ENCODE measurements around the gene RNU1-3.
"Not testable (repeated sequence)": the region's sequence is repeated elsewhere in the genome, so short reads cannot be mapped to it uniquely, and the experiment has no call there.

The RNU1-3 gene

DNA sequence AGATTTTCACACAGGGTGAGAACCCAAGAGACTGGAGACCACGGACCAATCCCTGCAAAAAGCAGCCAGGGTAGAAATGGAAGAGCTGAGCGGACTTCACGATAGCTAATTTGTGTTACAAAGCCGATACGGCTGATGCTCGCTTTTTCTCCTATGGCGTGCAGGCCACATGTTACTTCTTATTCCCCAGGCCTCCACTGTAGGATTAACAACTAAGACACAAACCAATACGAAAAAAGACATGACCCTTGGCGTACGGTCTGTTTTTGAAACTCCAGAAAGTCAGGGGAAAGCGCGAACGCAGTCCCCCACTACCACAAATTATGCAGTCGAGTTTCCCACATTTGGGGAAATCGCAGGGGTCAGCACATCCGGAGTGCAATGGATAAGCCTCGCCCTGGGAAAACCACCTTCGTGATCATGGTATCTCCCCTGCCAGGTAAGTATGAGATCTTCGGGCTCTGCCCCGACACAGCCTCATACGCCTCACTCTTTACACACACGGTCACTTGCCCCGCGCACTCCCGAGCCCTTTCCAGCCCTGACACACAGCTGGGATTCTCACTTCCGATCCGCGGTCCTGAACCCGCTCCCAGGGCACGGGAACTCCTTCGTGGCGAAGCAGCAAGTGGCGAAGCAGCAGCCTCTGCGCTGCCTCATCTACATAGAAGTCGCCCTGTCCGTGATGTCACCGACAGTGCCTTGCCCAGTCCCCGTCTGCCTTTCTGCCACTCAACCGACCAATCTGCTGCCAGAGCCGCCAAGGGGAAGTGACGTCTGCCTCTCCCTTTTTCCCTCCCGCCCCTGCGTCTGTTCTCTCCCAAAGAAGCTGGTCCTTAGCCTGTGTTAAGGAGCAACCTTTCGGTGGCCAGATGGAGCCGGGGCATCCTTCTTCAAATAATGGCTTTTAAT is at the start of gene RNU1-3:
Gene RNU1-3, minus strand, starts transcription at position 447 of the 912 bp plus-strand sequence.
- DNase-seq (ENCODE audit: low read depth): not testable (repeated sequence)

GRCh38 chr1:16713480-16713879 is 46.7 kb upstream of the RNU1-3 start:
- DNase-seq (ENCODE audit: low read depth): not testable (repeated sequence)

DNA sequence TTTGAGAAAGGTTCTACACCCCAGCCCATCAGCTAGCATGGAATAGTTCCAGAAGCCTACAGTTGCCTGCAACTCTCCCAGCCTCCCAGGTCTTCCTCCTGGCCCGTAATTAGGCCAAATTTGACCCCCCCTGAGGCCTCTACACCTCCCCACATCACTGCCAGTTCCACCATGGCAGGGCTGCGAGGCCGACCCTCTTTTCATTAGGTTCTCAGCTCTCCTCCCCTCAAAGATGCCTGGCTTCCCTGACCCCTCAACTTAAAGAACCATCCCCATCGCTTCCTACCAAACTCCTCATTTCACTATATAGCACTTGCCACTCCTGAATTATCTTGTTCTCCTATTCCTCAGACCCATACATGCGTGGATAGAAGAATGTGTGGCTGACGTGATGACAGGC is 46.2 kb upstream of the RNU1-3 start:
- DNase-seq (ENCODE audit: low read depth): not testable (repeated sequence)

GRCh38 chr1:16712582-16712981 is 45.8 kb upstream of the RNU1-3 start:
- not testable (repeated sequence) for DNase-seq (ENCODE audit: low read depth)

- DNase-seq (ENCODE audit: low read depth): not testable (repeated sequence)
Observed at GRCh38 chr1:16712131-16712530, 45.4 kb upstream of the RNU1-3 start.

GRCh38 chr1:16710618-16711017 is 43.9 kb upstream of the RNU1-3 start:
- not testable (repeated sequence) for DNase-seq (ENCODE audit: low read depth)

DNA sequence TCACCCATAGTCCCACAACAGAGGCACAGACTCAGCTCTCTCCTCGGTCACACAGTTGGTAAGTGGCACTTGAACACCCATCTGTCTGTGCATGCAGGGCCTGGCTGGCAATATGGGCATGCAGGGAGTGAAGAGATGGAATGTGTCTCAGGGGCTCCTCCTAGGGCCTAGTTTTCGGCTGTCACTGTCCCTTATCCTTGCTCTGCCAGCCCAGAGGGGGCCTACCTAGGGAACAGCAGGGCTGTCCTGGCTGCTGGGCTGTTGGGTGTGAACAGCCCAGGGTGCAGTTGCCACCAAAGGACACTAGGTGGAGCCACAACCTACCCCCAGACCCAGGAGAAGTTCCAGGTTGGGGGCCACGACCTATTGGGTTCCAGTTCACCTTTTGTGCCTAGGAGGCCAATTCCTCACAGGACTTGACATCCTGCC is 42.9 kb upstream of the RNU1-3 start:
- not testable (repeated sequence) for DNase-seq (ENCODE audit: low read depth)

DNA sequence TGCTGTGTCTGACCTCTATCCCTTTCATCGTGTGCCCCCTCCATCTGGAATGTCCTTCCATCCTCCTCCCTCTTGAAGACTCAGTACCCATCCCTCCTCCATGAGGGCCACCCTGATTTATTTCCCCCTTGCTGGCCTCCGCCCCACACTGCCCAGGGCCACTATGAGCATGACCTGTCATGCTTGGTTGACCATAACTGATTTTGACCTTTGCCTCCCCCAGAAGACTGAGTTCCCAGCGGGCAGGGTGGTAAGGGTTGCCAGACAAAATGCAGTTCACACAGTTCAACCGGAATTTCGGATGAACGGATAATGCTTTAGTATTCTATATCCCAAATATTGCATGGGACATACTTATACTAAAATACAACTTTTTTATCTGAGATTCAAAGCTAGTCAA is 42.0 kb upstream of the RNU1-3 start:
- DNase-seq (ENCODE audit: low read depth): not testable (repeated sequence)

GRCh38 chr1:16707130-16708093 is 40.7 kb upstream of the RNU1-3 start:
- DNase-seq (ENCODE audit: low read depth): not testable (repeated sequence)

GRCh38 chr1:16706302-16706701 is 39.6 kb upstream of the RNU1-3 start:
- not testable (repeated sequence) for DNase-seq (ENCODE audit: low read depth)

DNA sequence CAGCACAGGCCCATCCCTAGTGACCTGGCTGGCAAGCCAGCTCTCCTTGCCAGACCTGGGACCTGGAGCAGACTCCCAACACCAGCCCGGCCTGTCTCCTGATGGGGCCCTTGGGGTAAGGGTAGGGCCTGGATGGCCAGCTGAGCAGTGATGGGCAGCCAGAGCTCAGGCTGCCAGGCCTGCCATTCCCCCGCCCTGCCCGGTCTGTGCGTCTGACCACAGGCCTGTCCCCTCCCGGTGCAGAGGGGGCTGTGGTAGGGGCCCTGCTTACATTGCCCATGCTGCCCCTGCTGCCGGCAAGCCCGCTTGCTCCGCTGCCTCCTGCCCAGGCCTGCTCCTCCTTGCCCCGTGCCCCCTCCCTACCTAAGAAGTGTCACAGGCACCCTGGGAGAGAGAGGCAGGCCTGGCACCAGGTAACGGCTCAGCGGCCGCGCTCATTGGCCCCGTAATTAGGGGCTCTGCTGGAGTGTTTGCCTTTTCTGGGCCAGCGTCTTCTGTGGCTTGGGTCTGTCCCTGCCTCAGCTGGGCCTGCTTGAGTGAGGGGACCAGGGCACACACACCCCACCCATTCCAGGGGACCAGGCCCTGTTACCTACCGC is 37.9 kb upstream of the RNU1-3 start:
- DNase-seq (ENCODE audit: low read depth): not testable (repeated sequence)

DNA sequence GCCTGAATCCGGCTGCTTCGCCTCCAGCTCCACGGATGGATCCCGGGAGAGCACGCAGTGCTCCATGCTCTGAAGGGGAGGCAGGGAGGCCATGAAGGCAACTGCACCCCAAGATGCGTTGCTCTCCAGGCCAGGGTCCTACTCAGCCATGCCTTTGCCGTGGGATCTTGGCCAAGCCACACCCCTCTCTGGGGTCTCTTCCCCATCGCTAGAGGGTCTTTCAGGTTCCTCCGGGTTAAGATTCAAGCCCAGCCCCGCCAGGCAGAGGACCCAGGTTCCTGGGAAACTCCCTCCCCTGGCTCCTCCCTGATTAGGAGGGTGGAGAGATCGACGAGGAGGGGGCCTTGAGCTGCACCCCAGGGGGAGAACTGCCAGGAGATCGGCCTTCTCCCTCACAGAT is 37.3 kb upstream of the RNU1-3 start:
- DNase-seq (ENCODE audit: low read depth): not testable (repeated sequence)

DNA sequence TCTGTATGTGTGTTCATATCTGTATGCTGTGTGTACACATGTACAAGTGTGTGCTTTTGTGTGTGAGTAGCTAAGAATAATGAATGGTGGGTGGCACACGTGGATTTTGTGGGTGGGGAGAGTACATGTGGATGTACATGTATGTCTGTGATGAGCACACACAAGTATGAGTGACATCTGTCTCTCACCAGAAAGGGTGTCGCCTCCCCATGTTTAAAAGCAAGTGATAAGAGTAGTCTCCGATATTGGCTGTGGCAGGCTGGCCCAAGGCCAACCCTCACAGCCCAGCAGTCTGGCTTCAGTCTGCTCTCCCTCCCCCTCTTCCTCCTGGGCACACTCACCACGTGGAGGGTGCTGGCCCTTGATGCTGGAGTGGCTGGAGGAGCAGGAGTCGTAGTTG is 36.9 kb upstream of the RNU1-3 start:
- DNase-seq (ENCODE audit: low read depth): not testable (repeated sequence)

DNA sequence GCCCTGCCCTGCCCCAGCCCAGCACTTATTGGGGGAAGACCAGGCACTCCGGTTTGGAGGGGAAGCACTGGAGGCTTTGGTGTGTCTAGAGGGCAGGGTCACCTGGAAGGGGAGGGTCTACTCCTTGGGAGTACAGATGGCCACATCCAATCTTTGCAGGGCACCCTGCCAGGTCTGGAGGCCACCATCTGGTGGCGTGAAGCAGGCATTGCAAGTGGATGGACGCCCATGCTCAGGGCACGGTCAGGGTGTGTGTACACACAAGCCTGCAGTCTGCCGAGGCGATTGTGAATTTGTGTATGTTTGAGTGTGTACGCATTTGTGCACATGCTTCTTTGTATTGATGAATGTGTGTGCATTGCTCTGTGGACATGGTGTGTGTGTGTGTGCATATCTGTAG is 36.4 kb upstream of the RNU1-3 start:
- not testable (repeated sequence) for DNase-seq (ENCODE audit: low read depth)

DNA sequence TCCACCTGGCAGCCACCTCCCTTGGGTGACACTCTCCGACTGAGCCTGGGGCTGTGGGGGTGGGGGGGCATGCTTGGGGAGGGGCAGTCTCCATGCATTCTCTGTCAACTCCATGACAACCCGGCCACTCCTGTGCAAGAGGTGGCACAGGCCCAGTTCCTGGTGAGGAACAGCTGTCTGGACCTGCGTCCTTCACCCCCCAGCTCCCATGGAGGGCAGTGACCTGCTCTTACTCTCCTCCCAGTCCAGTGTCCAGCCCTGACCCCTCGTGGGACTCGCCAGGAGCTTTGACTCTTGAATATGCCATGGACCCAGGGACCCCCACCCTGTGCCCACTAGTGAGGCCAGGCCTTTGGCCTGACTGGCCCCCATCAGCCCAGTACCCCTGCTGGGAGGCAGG is 35.5 kb upstream of the RNU1-3 start:
- not testable (repeated sequence) for DNase-seq (ENCODE audit: low read depth)

- not testable (repeated sequence) for DNase-seq (ENCODE audit: low read depth)
Observed at GRCh38 chr1:16701189-16701588, 34.4 kb upstream of the RNU1-3 start.

GRCh38 chr1:16700138-16700895 is 33.6 kb upstream of the RNU1-3 start:
- DNase-seq (ENCODE audit: low read depth): not testable (repeated sequence)

GRCh38 chr1:16699440-16699839 is 32.7 kb upstream of the RNU1-3 start:
- DNase-seq (ENCODE audit: low read depth): not testable (repeated sequence)

GRCh38 chr1:16697152-16697551 is 30.4 kb upstream of the RNU1-3 start:
- not testable (repeated sequence) for DNase-seq (ENCODE audit: low read depth)

DNA sequence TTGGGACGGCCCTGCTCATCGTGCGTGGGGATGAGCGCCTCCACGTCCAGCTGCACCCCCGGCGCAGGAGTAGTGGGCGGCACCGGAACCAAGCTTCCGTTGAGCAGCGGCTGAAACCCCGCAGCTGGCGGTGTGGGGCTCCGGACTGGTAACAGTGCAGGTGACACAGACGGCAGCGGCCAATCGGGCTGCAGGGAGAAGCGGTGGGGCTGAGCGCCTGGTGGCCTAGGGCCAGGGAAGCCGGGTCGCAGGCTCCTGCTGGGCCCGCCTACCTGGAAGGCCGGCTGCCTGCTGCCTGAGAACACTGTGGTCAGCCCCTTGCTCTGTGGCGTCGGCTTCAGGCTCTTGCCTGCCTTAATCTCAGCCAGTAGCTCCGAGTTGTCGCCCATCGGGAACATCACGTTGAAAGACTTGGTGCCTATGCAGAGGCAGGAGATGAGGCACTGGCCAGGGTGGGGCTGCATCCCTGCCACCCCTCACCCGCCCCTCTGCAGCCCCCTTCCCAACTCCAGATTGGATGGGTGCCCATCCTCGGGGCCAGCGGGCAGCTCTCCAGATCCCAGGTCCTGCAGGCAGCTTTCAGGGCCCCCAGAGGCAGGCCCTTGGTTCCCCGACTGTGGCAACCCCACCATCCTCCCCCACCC is 29.9 kb upstream of the RNU1-3 start:
- DNase-seq (ENCODE audit: low read depth): not testable (repeated sequence)

DNA sequence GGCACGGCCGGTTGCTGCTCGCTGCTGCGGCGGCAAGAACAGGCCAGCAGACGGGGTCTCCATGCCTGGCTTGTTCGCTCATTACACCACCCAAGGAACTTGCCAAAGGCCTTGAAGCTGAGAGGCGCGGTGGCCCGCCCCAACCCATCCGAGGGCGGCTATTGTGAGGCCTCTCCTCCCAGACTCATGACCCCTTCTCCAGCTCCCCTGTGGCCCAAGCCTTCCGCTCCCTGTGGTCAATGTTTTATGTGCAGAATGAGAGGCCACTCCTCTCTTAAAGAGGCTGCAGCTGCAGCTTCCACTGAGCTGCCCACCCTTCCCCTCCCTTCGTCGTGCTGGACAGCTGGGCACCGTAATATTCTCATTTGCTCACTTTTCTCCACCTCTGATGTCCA is 27.6 kb upstream of the RNU1-3 start:
- not testable (repeated sequence) for DNase-seq (ENCODE audit: low read depth)

All from EH (cell line).